ENCODE data around the gene ZBTB33. TPM values are rescaled to one million over a fixed set of nuclear protein-coding genes. Genes with fewer than 3 reads are reported as not detected.

Gene ZBTB33
- total RNA-seq, 2 donors from 2014 or later: 19.0 to 19.2 TPM

DNA sequence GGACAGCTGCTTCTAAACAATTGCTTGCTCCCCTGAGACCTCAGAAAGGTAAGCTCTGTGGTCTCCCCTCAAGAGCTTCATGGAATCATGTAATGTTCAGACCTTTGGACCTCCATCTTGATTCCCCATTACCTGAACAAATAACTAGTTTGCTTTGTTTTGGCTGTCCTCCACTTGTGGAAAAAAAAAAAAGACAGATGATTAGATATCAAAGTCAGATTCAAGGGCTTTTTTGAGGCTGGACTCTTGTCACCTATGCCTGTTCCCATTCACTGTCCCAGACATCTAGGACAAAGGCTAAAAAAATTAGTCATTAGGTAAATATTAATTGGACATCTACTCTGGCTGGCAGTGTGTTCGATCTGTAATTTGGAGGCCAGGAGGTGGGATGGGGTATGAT, 47.3 kb downstream of the ZBTB33 start:
- Histone ChIP-seq H3K4me3 (ENCODE audit: low read length) (no peak overlapping the region), H3K36me3 (ENCODE audit: control insufficient read depth, insufficient read depth, low read length) (no peaks in the 10 kb centered on the region), H3K9ac (ENCODE audit: extremely low read depth, low read length, poor library complexity, severe bottlenecking) (no peak overlapping the region), H3K27me3 (ENCODE audit: control insufficient read depth, insufficient read depth, low read length, poor library complexity, severe bottlenecking) (no peaks in the 10 kb centered on the region), H3K27ac (ENCODE audit: low read depth, low read length) (no peak overlapping the region), H3K9me3 (ENCODE audit: control insufficient read depth, low read length) (no peaks in the 10 kb centered on the region), H3K4me1 (ENCODE audit: control insufficient read depth, insufficient read depth, low read length) (no peaks in the 10 kb centered on the region)
- DNase-seq: no peak
- Mint-ChIP-seq H3K36me3 (ENCODE audit: low read depth) (no peaks in the 10 kb centered on the region), H3K9me3 (peaks cover 25% of the 10 kb centered on the region), H3K4me3 (no peak overlapping the region), H3K27ac (no peak overlapping the region), H3K27me3 (ENCODE audit: insufficient read depth) (no peaks in the 10 kb centered on the region), H3K4me1 (peaks cover 7% of the 10 kb centered on the region)
- 80% methylated on average over 1 of the region's 1 CpG; no CpG with 5 or more reads in 1 of the 2 experiments for WGBS, 2 experiments (ENCODE audit: insufficient coverage in 1 of 2, insufficient read length in 1 of 2)
- TF ChIP-seq, protein P1, sequence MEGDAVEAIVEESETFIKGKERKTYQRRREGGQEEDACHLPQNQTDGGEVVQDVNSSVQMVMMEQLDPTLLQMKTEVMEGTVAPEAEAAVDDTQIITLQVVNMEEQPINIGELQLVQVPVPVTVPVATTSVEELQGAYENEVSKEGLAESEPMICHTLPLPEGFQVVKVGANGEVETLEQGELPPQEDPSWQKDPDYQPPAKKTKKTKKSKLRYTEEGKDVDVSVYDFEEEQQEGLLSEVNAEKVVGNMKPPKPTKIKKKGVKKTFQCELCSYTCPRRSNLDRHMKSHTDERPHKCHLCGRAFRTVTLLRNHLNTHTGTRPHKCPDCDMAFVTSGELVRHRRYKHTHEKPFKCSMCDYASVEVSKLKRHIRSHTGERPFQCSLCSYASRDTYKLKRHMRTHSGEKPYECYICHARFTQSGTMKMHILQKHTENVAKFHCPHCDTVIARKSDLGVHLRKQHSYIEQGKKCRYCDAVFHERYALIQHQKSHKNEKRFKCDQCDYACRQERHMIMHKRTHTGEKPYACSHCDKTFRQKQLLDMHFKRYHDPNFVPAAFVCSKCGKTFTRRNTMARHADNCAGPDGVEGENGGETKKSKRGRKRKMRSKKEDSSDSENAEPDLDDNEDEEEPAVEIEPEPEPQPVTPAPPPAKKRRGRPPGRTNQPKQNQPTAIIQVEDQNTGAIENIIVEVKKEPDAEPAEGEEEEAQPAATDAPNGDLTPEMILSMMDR (conservative IDR thresholded peaks at IDR 0.05): no peak

DNA sequence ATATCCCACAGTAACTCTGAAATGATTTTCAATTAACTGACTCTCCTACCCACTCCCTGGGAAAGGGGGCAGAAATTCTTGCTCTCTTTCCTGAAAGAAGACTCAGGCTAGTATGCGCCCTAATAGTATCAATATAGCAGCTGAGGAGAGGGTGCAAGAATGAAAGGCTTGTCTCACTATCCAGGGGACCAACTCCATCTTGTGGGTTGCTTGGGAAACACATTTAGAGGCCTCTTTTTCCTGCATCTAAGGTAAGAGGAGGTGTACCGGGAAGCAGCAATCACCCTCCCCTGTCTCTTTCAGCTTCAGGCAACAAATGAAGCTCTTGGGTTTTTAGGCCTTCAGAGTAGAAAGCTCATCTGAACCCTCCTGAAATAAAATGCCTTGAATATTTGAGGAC, 49.3 kb downstream of the ZBTB33 start:
- Mint-ChIP-seq H3K9me3 (peaks cover 24% of the 10 kb centered on the region), H3K27me3 (ENCODE audit: insufficient read depth) (no peaks in the 10 kb centered on the region), H3K4me1 (peaks cover 7% of the 10 kb centered on the region), H3K27ac (no peak overlapping the region), H3K4me3 (no peak overlapping the region), H3K36me3 (ENCODE audit: low read depth) (no peaks in the 10 kb centered on the region)
- Histone ChIP-seq H3K27me3 (ENCODE audit: control insufficient read depth, insufficient read depth, low read length, poor library complexity, severe bottlenecking) (no peaks in the 10 kb centered on the region), H3K36me3 (ENCODE audit: control insufficient read depth, insufficient read depth, low read length) (no peaks in the 10 kb centered on the region), H3K27ac (ENCODE audit: low read depth, low read length) (no peak overlapping the region), H3K4me1 (ENCODE audit: control insufficient read depth, insufficient read depth, low read length) (no peaks in the 10 kb centered on the region), H3K9me3 (ENCODE audit: control insufficient read depth, low read length) (no peaks in the 10 kb centered on the region), H3K4me3 (ENCODE audit: low read length) (no peak overlapping the region), H3K9ac (ENCODE audit: extremely low read depth, low read length, poor library complexity, severe bottlenecking) (no peak overlapping the region)
- WGBS, 2 experiments (ENCODE audit: insufficient coverage in 1 of 2, insufficient read length in 1 of 2): 63% methylated on average over 2 of the region's 2 CpGs; no CpG with 5 or more reads in 1 of the 2 experiments
- TF ChIP-seq, protein P1 (conservative IDR thresholded peaks at IDR 0.05): peak; percentile 63
- DNase-seq: peak; percentile 57

DNA sequence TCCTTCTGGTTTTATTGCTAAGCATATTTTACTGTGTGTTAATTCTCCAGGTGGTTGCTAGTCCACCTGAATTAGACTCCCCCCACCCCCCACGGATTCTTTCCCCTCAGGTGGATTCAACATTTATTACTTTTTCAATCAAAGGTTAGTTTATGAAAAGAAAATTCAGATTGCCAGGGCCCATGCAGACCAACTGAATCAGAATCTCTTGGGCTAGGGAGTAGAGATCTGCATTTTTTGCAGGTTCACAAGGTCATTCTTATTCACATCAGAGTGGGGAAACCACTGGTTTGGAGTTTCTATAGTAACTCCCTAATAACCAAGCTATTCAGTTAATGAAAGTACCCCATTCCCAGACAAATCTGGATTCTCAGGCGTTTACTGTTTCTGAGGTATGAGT, 50.9 kb downstream of the ZBTB33 start:
- H3K4me3 Mint-ChIP-seq: no peak overlapping the region
- Histone ChIP-seq H3K4me3 (ENCODE audit: low read length) (no peak overlapping the region), H3K27ac (ENCODE audit: low read depth, low read length) (no peak overlapping the region), H3K9ac (ENCODE audit: extremely low read depth, low read length, poor library complexity, severe bottlenecking) (no peak overlapping the region), H3K9me3 (ENCODE audit: control insufficient read depth, low read length) (no peaks in the 10 kb centered on the region), H3K27me3 (ENCODE audit: control insufficient read depth, insufficient read depth, low read length, poor library complexity, severe bottlenecking) (no peaks in the 10 kb centered on the region), H3K4me1 (ENCODE audit: control insufficient read depth, insufficient read depth, low read length) (no peaks in the 10 kb centered on the region), H3K36me3 (ENCODE audit: control insufficient read depth, insufficient read depth, low read length) (no peaks in the 10 kb centered on the region)
- H3K9me3 Mint-ChIP-seq: peaks cover 27% of the 10 kb centered on the region
- H3K27me3 Mint-ChIP-seq (ENCODE audit: insufficient read depth): no peaks in the 10 kb centered on the region
- no peak for DNase-seq
- TF ChIP-seq, protein P1 (conservative IDR thresholded peaks at IDR 0.05): no peak
- peaks cover 13% of the 10 kb centered on the region for H3K4me1 Mint-ChIP-seq
- H3K27ac Mint-ChIP-seq: no peak overlapping the region
- no peaks in the 10 kb centered on the region for H3K36me3 Mint-ChIP-seq (ENCODE audit: low read depth)
- WGBS, 2 experiments (ENCODE audit: insufficient coverage in 1 of 2, insufficient read length in 1 of 2): 100% methylated on average over 1 of the region's 2 CpGs; no CpG with 5 or more reads in 1 of the 2 experiments
